NCI-H146 treated with DMSO at 0.1 percent for 48 hours (cell line): ENCODE results near the gene GMDS.

ENCODE experiments used
- DNase-seq: peaks from one replicate; lab custom pipeline; 2025; ENCODE audit not compliant: unreplicated experiment; lab: John Stamatoyannopoulos, UW

GMDS gene

GRCh38 chr6:1729133-1729749, 516.2 kb downstream of the GMDS start:
- no peak for DNase-seq

- DNase-seq: peak; percentile 65
Observed at GRCh38 chr6:1726341-1726768, 519.0 kb downstream of the GMDS start.

- DNase-seq: peak; percentile 24
Observed at GRCh38 chr6:1724616-1725015, 520.8 kb downstream of the GMDS start.

GRCh38 chr6:1724124-1724523, 521.3 kb downstream of the GMDS start:
- peak; percentile 87 for DNase-seq

- DNase-seq: no peak
Observed at GRCh38 chr6:1722801-1723200, 522.6 kb downstream of the GMDS start.

GRCh38 chr6:1720620-1721322, 524.6 kb downstream of the GMDS start:
- no peak for DNase-seq

GRCh38 chr6:1719922-1720321, 525.5 kb downstream of the GMDS start:
- DNase-seq: no peak

- no peak for DNase-seq
Observed at GRCh38 chr6:1716868-1717267, 528.5 kb downstream of the GMDS start.

GRCh38 chr6:1716396-1716795, 529.0 kb downstream of the GMDS start:
- DNase-seq: no peak

GRCh38 chr6:1715336-1715735, 530.1 kb downstream of the GMDS start:
- no peak for DNase-seq

- no peak for DNase-seq
Observed at GRCh38 chr6:1714654-1715053, 530.8 kb downstream of the GMDS start.

GRCh38 chr6:1713016-1713600, 532.3 kb downstream of the GMDS start:
- no peak for DNase-seq

- no peak for DNase-seq
Observed at GRCh38 chr6:1712451-1712850, 533.0 kb downstream of the GMDS start.

GRCh38 chr6:1711136-1711535, 534.3 kb downstream of the GMDS start:
- no peak for DNase-seq

- no peak for DNase-seq
Observed at GRCh38 chr6:1709234-1709641, 536.2 kb downstream of the GMDS start.

- no peak for DNase-seq
Observed at GRCh38 chr6:1708820-1709219, 536.6 kb downstream of the GMDS start.

GRCh38 chr6:1708122-1708521, 537.3 kb downstream of the GMDS start:
- no peak for DNase-seq

- DNase-seq: no peak
Observed at GRCh38 chr6:1705630-1706029, 539.8 kb downstream of the GMDS start.

- no peak for DNase-seq
Observed at GRCh38 chr6:1705183-1705582, 540.2 kb downstream of the GMDS start.

GRCh38 chr6:1704711-1705110, 540.7 kb downstream of the GMDS start:
- DNase-seq: no peak

GRCh38 chr6:1703923-1704322, 541.5 kb downstream of the GMDS start:
- no peak for DNase-seq

GRCh38 chr6:1703091-1703855, 542.1 kb downstream of the GMDS start:
- DNase-seq: no peak
